NB4 (cell line): ENCODE data around the gene CGNL1.

Source experiments
- DNase-seq: peaks from one replicate; pipeline ENCODE4 v3.0.0; 2010; ENCODE audit warnings: low read depth
- H3K4me3 ChIP-seq: one replicate; pipeline ENCODE4 v1.5.1; 2011; ENCODE audit warnings: mild to moderate bottlenecking, low read depth, low read length, moderate library complexity
- CTCF ChIP-seq: IDR thresholded peaks from one replicate; pipeline ENCODE4 v1.5.1; 2012; ENCODE audit warnings: low read depth, low read length
- MYC ChIP-seq: IDR thresholded peaks from 2 replicates; pipeline ENCODE4 v1.6.1; 2011; ENCODE audit warnings: low read depth, low read length
- POLR2A ChIP-seq: IDR thresholded peaks from 2 replicates; pipeline ENCODE4 v1.6.1; 2011; ENCODE audit warnings: mild to moderate bottlenecking; ENCODE audit not compliant: insufficient read length; ENCODE audit errors: extremely low read depth
- TF ChIP-seq, protein P1 (sequence below): IDR thresholded peaks from 2 replicates; pipeline ENCODE4 v1.6.1; 2011; ENCODE audit warnings: low read depth, low read length

The CGNL1 gene

GRCh38 chr15:57437564-57437963 is 61.3 kb downstream of the CGNL1 start:
- no peak for TF ChIP-seq POLR2A
- TF ChIP-seq, protein P1, sequence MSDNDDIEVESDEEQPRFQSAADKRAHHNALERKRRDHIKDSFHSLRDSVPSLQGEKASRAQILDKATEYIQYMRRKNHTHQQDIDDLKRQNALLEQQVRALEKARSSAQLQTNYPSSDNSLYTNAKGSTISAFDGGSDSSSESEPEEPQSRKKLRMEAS, result no peak
- no peak for TF ChIP-seq CTCF
- TF ChIP-seq MYC, result no peak
- DNase-seq, result no peak
- H3K4me3 ChIP-seq, result no peak overlapping the region

DNA sequence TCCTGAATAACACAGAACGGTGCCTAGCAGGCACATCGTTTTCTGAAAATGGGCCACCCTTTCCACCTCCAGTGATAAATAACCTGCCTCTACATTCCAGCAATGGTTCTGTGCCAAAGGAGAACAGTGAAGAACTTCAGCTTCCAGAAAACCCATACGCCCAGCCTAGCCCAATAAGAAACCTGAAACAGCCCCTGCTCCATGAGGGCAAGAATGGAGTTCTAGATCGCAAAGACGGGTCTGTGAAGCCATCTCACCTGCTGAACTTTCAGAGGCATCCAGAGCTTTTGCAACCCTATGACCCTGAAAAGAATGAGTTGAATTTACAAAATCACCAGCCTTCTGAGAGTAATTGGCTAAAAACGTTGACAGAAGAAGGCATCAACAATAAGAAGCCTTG is 61.9 kb downstream of the CGNL1 start:
- no peak for TF ChIP-seq CTCF
- no peak for TF ChIP-seq MYC
- TF ChIP-seq POLR2A, result no peak
- TF ChIP-seq, protein P1, result no peak
- DNase-seq, result no peak
- no peak overlapping the region for H3K4me3 ChIP-seq

GRCh38 chr15:57439128-57440027 is 63.1 kb downstream of the CGNL1 start:
- DNase-seq, result no peak
- no peak overlapping the region for H3K4me3 ChIP-seq
- TF ChIP-seq POLR2A (no peak), CTCF (no peak), MYC (no peak)
- TF ChIP-seq, protein P1, result no peak

- no peak for DNase-seq
- TF ChIP-seq POLR2A (no peak), CTCF (no peak), MYC (no peak)
- TF ChIP-seq, protein P1, result no peak
- H3K4me3 ChIP-seq, result no peak overlapping the region
These were observed 63.9 kb downstream of the CGNL1 start for GRCh38 chr15:57440167-57440566.

DNA sequence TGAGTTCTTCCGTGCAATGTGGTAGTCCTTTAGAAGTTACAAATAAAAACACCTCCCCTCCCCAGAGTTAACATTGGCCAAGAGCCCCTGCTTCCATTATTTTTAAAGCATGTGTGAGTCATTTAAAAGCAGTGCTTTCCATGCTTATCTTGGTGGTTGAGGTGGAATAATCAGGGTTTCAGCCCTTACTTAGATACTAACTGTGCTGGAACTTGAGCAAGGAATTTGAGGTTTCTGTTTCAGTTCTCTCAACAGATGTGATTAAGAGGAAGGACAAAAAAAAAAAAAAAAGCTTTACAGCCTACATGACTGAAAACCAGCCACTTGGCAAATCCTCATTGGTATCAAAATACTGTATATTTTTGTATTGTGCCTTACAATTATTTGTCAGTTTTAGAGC is 64.5 kb downstream of the CGNL1 start:
- no peak for DNase-seq
- TF ChIP-seq CTCF, result no peak
- TF ChIP-seq POLR2A, result no peak
- TF ChIP-seq, protein P1, result no peak
- TF ChIP-seq MYC, result no peak

GRCh38 chr15:57442335-57442734 is 66.0 kb downstream of the CGNL1 start:
- TF ChIP-seq MYC (no peak), CTCF (no peak), POLR2A (no peak)
- TF ChIP-seq, protein P1, result no peak

More for the DNA sequence above, 64.5 kb downstream of the CGNL1 start:
- H3K4me3 ChIP-seq, result no peak overlapping the region

More at GRCh38 chr15:57442335-57442734, 66.0 kb downstream of the CGNL1 start:
- no peak for DNase-seq
- no peak overlapping the region for H3K4me3 ChIP-seq
